Prostate gland (tissue), 2 donors: Measurements from ENCODE around the gene GRIN1. TPM values are rescaled to one million over a fixed set of nuclear protein-coding genes. Genes with fewer than 3 reads are reported as not detected.

Experiments
- DNase-seq: peaks from one replicate; pipeline ENCODE4 v3.0.0-alpha.2; 2019; ENCODE audit warnings: low spot score
- H3K27ac ChIP-seq, 2 donors: fragments of 200-600 bp; sonication (generic); 2 replicates each; pipeline ENCODE4 v1.5.1; 2017 to 2019
- H3K27me3 ChIP-seq: fragments of 200-600 bp; sonication (generic); replicated peaks from 2 replicates; pipeline ENCODE4 v1.5.1; 2019; ENCODE audit not compliant: insufficient read depth
- H3K36me3 ChIP-seq, 2 donors: fragments of 200-600 bp; sonication (generic); 1 replicate in 1 of 2; 2 replicates in 1 of 2; pipeline versions ENCODE4 v1.5.1 to v1.8.1; 2017 to 2019
- H3K4me1 ChIP-seq: fragments of 200-600 bp; sonication (generic); replicated peaks from 2 replicates; pipeline ENCODE4 v1.5.1; 2019
- H3K4me3 ChIP-seq, 2 donors: fragments of 200-600 bp; sonication (generic); 2 replicates each; pipeline ENCODE4 v1.5.1; 2017 to 2019
- H3K9me3 ChIP-seq: fragments of 200-600 bp; sonication (generic); 2 replicates; pipeline ENCODE4 v1.5.1; 2017
- CTCF ChIP-seq, 4 experiments: fragments of 200-600 bp in 2 of 4; fragments of 450-650 bp in 2 of 4; sonication (generic) in 2 of 4; IDR thresholded peaks; 1 replicate in 3 of 4; 2 replicates in 1 of 4; pipeline ENCODE4 v1.5.1; 2016 to 2019; ENCODE audit warnings: antibody characterized with exemption in 4 of 4, mild to moderate bottlenecking in 2 of 4, moderate library complexity in 2 of 4
- POLR2A ChIP-seq: fragments of 450-650 bp; IDR thresholded peaks from one replicate; pipeline ENCODE4 v1.6.1; 2016; ENCODE audit warnings: antibody characterized with exemption, mild to moderate bottlenecking
- POLR2AphosphoS5 ChIP-seq: sonication (generic); formaldehyde crosslinking; IDR thresholded peaks from one replicate; pipeline ENCODE4 v1.6.1; 2017; ENCODE audit warnings: antibody characterized with exemption
- WGBS: methylation state at CpG from one replicate; pipeline ENCODE4 v1.1.5; 2018; 5-methylcytosine and 5-hydroxymethylcytosine counted together
- intact Hi-C: fragments of 100-400 bp; cut with DNase I; formaldehyde crosslinking; loops from one replicate; pipeline ENCODE4 v1.14.2; 2022
- total RNA-seq, 2 donors: library from RNA; depleted of rRNA; stranded (reverse); fragments of >200 nt; gene quantifications; one replicate each; pipeline ENCODE4 v1.1.0, GENCODE V29; 2016

Gene GRIN1
- total RNA-seq, 2 donors from 2014 or later = 0.59 to 1.8 TPM

- Histone ChIP-seq H3K36me3 (no peaks in the 10 kb centered on the region), H3K9me3 (no peaks in the 10 kb centered on the region), H3K4me3 (no peak overlapping the region), H3K27ac (no peak overlapping the region), H3K4me1 (no peaks in the 10 kb centered on the region), H3K27me3 (peaks cover 15% of the 10 kb centered on the region)
- intact Hi-C loops = no loop called here
- 76% methylated on average over 5 of the region's 5 CpGs for WGBS
- TF ChIP-seq POLR2AphosphoS5 = no peak
- no peak for TF ChIP-seq CTCF (IDR thresholded peaks at IDR 0.05)
- DNase-seq = no peak
Measured at GRCh38 chr9:137149363-137149762, 10.4 kb downstream of the GRIN1 start.

GRCh38 chr9:137149942-137150616 is 11.1 kb downstream of the GRIN1 start:
- 68% methylated on average over 20 of the region's 20 CpGs for WGBS
- no peak for DNase-seq
- H3K27me3 ChIP-seq = peaks cover 15% of the 10 kb centered on the region

GRCh38 chr9:137150617-137151457 is 11.9 kb downstream of the GRIN1 start:
- Histone ChIP-seq H3K27me3 (peaks cover 12% of the 10 kb centered on the region), H3K27ac (no peak overlapping the region), H3K4me3 (no peak overlapping the region), H3K9me3 (no peaks in the 10 kb centered on the region), H3K4me1 (no peaks in the 10 kb centered on the region), H3K36me3 (no peaks in the 10 kb centered on the region)
- 40% methylated on average over 34 of the region's 34 CpGs for WGBS
- intact Hi-C loops = no loop called here
- no peak for DNase-seq
- no peak for TF ChIP-seq CTCF (IDR thresholded peaks at IDR 0.05)
- TF ChIP-seq POLR2A = no peak
- TF ChIP-seq POLR2AphosphoS5 = no peak

More at GRCh38 chr9:137149942-137150616, 11.1 kb downstream of the GRIN1 start:
- Histone ChIP-seq H3K4me1 (no peaks in the 10 kb centered on the region), H3K4me3 (no peak overlapping the region), H3K36me3 (no peaks in the 10 kb centered on the region), H3K27ac (no peak overlapping the region), H3K9me3 (no peaks in the 10 kb centered on the region)
- TF ChIP-seq CTCF (IDR thresholded peaks at IDR 0.05) (no peak), POLR2AphosphoS5 (no peak), POLR2A (no peak)
- intact Hi-C loops = no loop called here

GRCh38 chr9:137152844-137153405 is 14.0 kb downstream of the GRIN1 start:
- no peak for DNase-seq
- H3K27ac ChIP-seq = no peak overlapping the region
- 93% methylated on average over 7 of the region's 7 CpGs for WGBS
- intact Hi-C loops = no loop called here
- H3K27me3 ChIP-seq = no peaks in the 10 kb centered on the region
- H3K4me3 ChIP-seq = no peak overlapping the region
- no peaks in the 10 kb centered on the region for H3K36me3 ChIP-seq
- TF ChIP-seq POLR2A (no peak), POLR2AphosphoS5 (no peak), CTCF (IDR thresholded peaks at IDR 0.05) (no peak)
- no peaks in the 10 kb centered on the region for H3K4me1 ChIP-seq
- no peaks in the 10 kb centered on the region for H3K9me3 ChIP-seq
